HT-29 (cell line): ENCODE results near the gene SLC35G6. TPM values are rescaled to one million over a fixed set of nuclear protein-coding genes. Genes with fewer than 3 reads are reported as not detected.
A peak's percentile ranks its signal among the peaks of the same experiment; 100 is the strongest.

ENCODE experiments used
- DNase-seq: peaks from one replicate; pipeline ENCODE4 v3.0.0-alpha.2; 2015; ENCODE audit warnings: low spot score
- total RNA-seq: library from RNA; depleted of rRNA; stranded (reverse); fragments of >200 nt; shearing (Covaris generic); gene quantifications from 2 replicates; pipeline ENCODE4 v1.2.3, GENCODE V29; 2014; rRNA removed

SLC35G6 gene
- total RNA-seq, 1 experiment from 2014 or later, result 0.28 TPM

GRCh38 chr17:7502171-7502847 lies 21.1 kb downstream of the SLC35G6 start:
- no peak for DNase-seq

GRCh38 chr17:7502987-7503386 lies 21.7 kb downstream of the SLC35G6 start:
- no peak for DNase-seq

- no peak for DNase-seq
Observed at GRCh38 chr17:7503521-7503920, 22.3 kb downstream of the SLC35G6 start.

- no peak for DNase-seq
Observed at GRCh38 chr17:7508145-7508544, 26.9 kb downstream of the SLC35G6 start.

- DNase-seq, result no peak
Observed at GRCh38 chr17:7508846-7509245, 27.6 kb downstream of the SLC35G6 start.

- no peak for DNase-seq
Observed at GRCh38 chr17:7509937-7510336, 28.7 kb downstream of the SLC35G6 start.

- DNase-seq, result no peak
Observed at GRCh38 chr17:7511108-7511507, 29.9 kb downstream of the SLC35G6 start.

GRCh38 chr17:7512105-7512504 lies 30.9 kb downstream of the SLC35G6 start:
- no peak for DNase-seq

GRCh38 chr17:7512824-7513540 lies 31.7 kb downstream of the SLC35G6 start:
- no peak for DNase-seq

GRCh38 chr17:7513850-7514419 lies 32.7 kb downstream of the SLC35G6 start:
- DNase-seq, result no peak

- DNase-seq, result no peak
Observed at GRCh38 chr17:7515911-7516610, 34.8 kb downstream of the SLC35G6 start.

GRCh38 chr17:7523033-7523432 lies 41.8 kb downstream of the SLC35G6 start:
- peak; percentile 10 for DNase-seq

- no peak for DNase-seq
Observed at GRCh38 chr17:7528842-7529241, 47.6 kb downstream of the SLC35G6 start.

GRCh38 chr17:7530023-7530900 lies 49.0 kb downstream of the SLC35G6 start:
- DNase-seq, result no peak

Other genes starting within 250 kb of the SLC35G6 start
- 42.6 and 48.6 TPM in 2 replicates for gene DVL2, start 246.9 kb upstream of the SLC35G6 start, total RNA-seq
- gene PHF23, start 242.0 kb upstream of the SLC35G6 start, total RNA-seq, result 29.3 and 31.7 TPM in 2 replicates
- 72.3 and 84.0 TPM in 2 replicates for gene GABARAP, start 239.0 kb upstream of the SLC35G6 start, total RNA-seq
- 32.8 and 51.4 TPM in 2 replicates for gene CTDNEP1, start 229.7 kb upstream of the SLC35G6 start, total RNA-seq
- gene ELP5, start 229.2 kb upstream of the SLC35G6 start, total RNA-seq, result 46.5 and 46.7 TPM in 2 replicates
- 383 and 429 TPM in 2 replicates for gene CLDN7, start 219.0 kb upstream of the SLC35G6 start, total RNA-seq
- gene SLC2A4, start 199.7 kb upstream of the SLC35G6 start, total RNA-seq, result 0.26 and 0.38 TPM in 2 replicates
- gene YBX2, start 186.8 kb upstream of the SLC35G6 start, total RNA-seq, result 16.3 and 19.4 TPM in 2 replicates
- gene EIF5A, start 173.8 kb upstream of the SLC35G6 start, total RNA-seq, result 915 and 962 TPM in 2 replicates
- gene GPS2, start 166.1 kb upstream of the SLC35G6 start, total RNA-seq, result 45.7 and 49.0 TPM in 2 replicates
- gene NEURL4, start 152.1 kb upstream of the SLC35G6 start, total RNA-seq, result 18.0 and 21.1 TPM in 2 replicates
- gene ACAP1, start 144.9 kb upstream of the SLC35G6 start, total RNA-seq, result 0.08 TPM in 1 of 2 replicates, not detected in the other
- 5.0 and 6.2 TPM in 2 replicates for gene KCTD11, start 129.3 kb upstream of the SLC35G6 start, total RNA-seq
- gene TMEM95, start 126.3 kb upstream of the SLC35G6 start, total RNA-seq, result not detected in 2 replicates
- gene TNK1, start 100.4 kb upstream of the SLC35G6 start, total RNA-seq, result 4.8 and 9.4 TPM in 2 replicates
- gene PLSCR3, start 86.9 kb upstream of the SLC35G6 start, total RNA-seq, result 28.5 and 32.4 TPM in 2 replicates
- 84.6 and 111 TPM in 2 replicates for gene TMEM256, start 77.3 kb upstream of the SLC35G6 start, total RNA-seq
- 2.2 and 2.7 TPM in 2 replicates for gene NLGN2, start 73.6 kb upstream of the SLC35G6 start, total RNA-seq
- gene SPEM1, start 61.1 kb upstream of the SLC35G6 start, total RNA-seq, result not detected in 2 replicates
- not detected in 2 replicates for gene SPEM2, start 55.8 kb upstream of the SLC35G6 start, total RNA-seq
- not detected in 2 replicates for gene SPEM3, start 52.6 kb upstream of the SLC35G6 start, total RNA-seq
- gene TMEM102, start 46.0 kb upstream of the SLC35G6 start, total RNA-seq, result 11.7 and 19.4 TPM in 2 replicates
- gene FGF11, start 41.9 kb upstream of the SLC35G6 start, total RNA-seq, result 0.46 and 0.52 TPM in 2 replicates
- 0.83 and 1.6 TPM in 2 replicates for gene CHRNB1, start 36.4 kb upstream of the SLC35G6 start, total RNA-seq
- gene ZBTB4, start 1.8 kb upstream of the SLC35G6 start, total RNA-seq, result 8.4 and 10.0 TPM in 2 replicates
- 26.0 and 58.6 TPM in 2 replicates for gene POLR2A, start 2.9 kb downstream of the SLC35G6 start, total RNA-seq
- gene TNFSF12, start 67.6 kb downstream of the SLC35G6 start, total RNA-seq, result not detected in 2 replicates
- gene TNFSF13, start 77.3 kb downstream of the SLC35G6 start, total RNA-seq, result 15.6 and 19.1 TPM in 2 replicates
- 73.2 and 74.3 TPM in 2 replicates for gene SENP3, start 80.5 kb downstream of the SLC35G6 start, total RNA-seq
- gene CD68, start 98.2 kb downstream of the SLC35G6 start, total RNA-seq, result 4.0 and 6.6 TPM in 2 replicates
- 79.8 and 81.4 TPM in 2 replicates for gene MPDU1, start 102.4 kb downstream of the SLC35G6 start, total RNA-seq
- 0.70 TPM in 1 of 2 replicates, not detected in the other for gene SOX15, start 108.6 kb downstream of the SLC35G6 start, total RNA-seq
- gene FXR2, start 133.5 kb downstream of the SLC35G6 start, total RNA-seq, result 23.8 and 30.3 TPM in 2 replicates
- 3.2 and 5.4 TPM in 2 replicates for gene SAT2, start 146.4 kb downstream of the SLC35G6 start, total RNA-seq
- 0.13 TPM in 1 of 2 replicates, not detected in the other for gene SHBG, start 148.7 kb downstream of the SLC35G6 start, total RNA-seq
- not detected in 2 replicates for gene ATP1B2, start 169.5 kb downstream of the SLC35G6 start, total RNA-seq
- gene TP53, start 206.0 kb downstream of the SLC35G6 start, total RNA-seq, result 57.1 and 61.0 TPM in 2 replicates
- 18.5 and 23.0 TPM in 2 replicates for gene WRAP53, start 207.0 kb downstream of the SLC35G6 start, total RNA-seq
- gene EFNB3, start 223.8 kb downstream of the SLC35G6 start, total RNA-seq, result not detected in 2 replicates
- gene DNAH2, start 236.3 kb downstream of the SLC35G6 start, total RNA-seq, result 0.21 TPM in 1 of 2 replicates, not detected in the other